Activated CD8-positive, alpha-beta memory T cell treated with anti-CD3 and anti-CD28 coated beads for 48 hours (primary cell): ENCODE data around the gene WWOX.
"Not testable (repeated sequence)": the region's sequence is repeated elsewhere in the genome, so short reads cannot be mapped to it uniquely, and the experiment has no call there.

Experiments used
- DNase-seq, 3 experiments: peaks; one replicate each; pipeline ENCODE4 v3.0.0-alpha.2; 2020; ENCODE audit warnings: low read depth in 2 of 3, low spot score in 2 of 3

Gene WWOX

GRCh38 chr16:78669994-78670393 lies 570.5 kb downstream of the WWOX start:
- no peak for DNase-seq

GRCh38 chr16:78672779-78673556 lies 573.5 kb downstream of the WWOX start:
- DNase-seq: no peak

GRCh38 chr16:78673884-78674283 lies 574.4 kb downstream of the WWOX start:
- DNase-seq: no peak

- no peak for DNase-seq
Observed at GRCh38 chr16:78675312-78675711, 575.9 kb downstream of the WWOX start.

GRCh38 chr16:78675951-78676792 lies 576.7 kb downstream of the WWOX start:
- no peak for DNase-seq

GRCh38 chr16:78677181-78677731 lies 577.8 kb downstream of the WWOX start:
- no peak for DNase-seq

GRCh38 chr16:78679546-78679945 lies 580.1 kb downstream of the WWOX start:
- DNase-seq: no peak

- no peak for DNase-seq
Observed at GRCh38 chr16:78681743-78682142, 582.3 kb downstream of the WWOX start.

- DNase-seq: no peak
Observed at GRCh38 chr16:78684030-78684611, 584.7 kb downstream of the WWOX start.

- DNase-seq: no peak
Observed at GRCh38 chr16:78684655-78685375, 585.4 kb downstream of the WWOX start.

GRCh38 chr16:78686601-78687000 lies 587.1 kb downstream of the WWOX start:
- DNase-seq: no peak

- no peak for DNase-seq
Observed at GRCh38 chr16:78689028-78689427, 589.6 kb downstream of the WWOX start.

GRCh38 chr16:78689536-78689935 lies 590.1 kb downstream of the WWOX start:
- DNase-seq: no peak

GRCh38 chr16:78690510-78690909 lies 591.1 kb downstream of the WWOX start:
- no peak for DNase-seq

- DNase-seq: not testable (repeated sequence)
Observed at GRCh38 chr16:78691746-78692145, 592.3 kb downstream of the WWOX start.

GRCh38 chr16:78693496-78693895 lies 594.0 kb downstream of the WWOX start:
- DNase-seq: no peak

- no peak for DNase-seq
Observed at GRCh38 chr16:78694414-78694813, 595.0 kb downstream of the WWOX start.

- no peak for DNase-seq
Observed at GRCh38 chr16:78695391-78695790, 595.9 kb downstream of the WWOX start.

- DNase-seq: no peak
Observed at GRCh38 chr16:78696797-78697196, 597.3 kb downstream of the WWOX start.

- no peak for DNase-seq
Observed at GRCh38 chr16:78697426-78697825, 598.0 kb downstream of the WWOX start.

- DNase-seq: no peak
Observed at GRCh38 chr16:78703936-78704335, 604.5 kb downstream of the WWOX start.
